Heart left ventricle (tissue), 13 donors: Measurements from ENCODE around the gene SYNDIG1.

Experiments used
- POLR2A ChIP-seq, 2 donors: fragments of 450-650 bp; IDR thresholded peaks; one replicate each; pipeline ENCODE4 v1.6.1; 2017; ENCODE audit warnings: antibody characterized with exemption in 2 of 2, mild to moderate bottlenecking in 2 of 2, moderate library complexity in 2 of 2
- TF ChIP-seq, protein P1 (sequence below), 12 donors: fragments of 200-600 bp; sonication (generic) in 4 of 12; IDR thresholded peaks; one replicate each; pipeline versions ENCODE4 v1.5.0 to v1.8.0; 2018 to 2022; ENCODE audit warnings: antibody characterized with exemption in 12 of 12, mild to moderate bottlenecking in 5 of 12
- donor health status: ischemic (EF 13 %, LVEDD 7.1; RV severe dilation, severe dysfunction).
- donor health status: DM: no; HTN: yes; CAD: no.
- donor health status: DM: no; HTN: no; CAD: no.
- donor health status: ischemic (EF 25% LVEDD 6.9; RV normal size, moderate dysfunction).
- donor health status: ischemic (EF 25% LVEDD 5.7; RV mildly dilated, moderate dysfunction).
- donor health status: ischemic (EF 35%, LVEDD 5.7; RV mildly dilated, moderate dysfunction).
- donor health status: nonischemic (EF 11% LVEDD 7.7; RV severe dilation, severe dysfunction).
- donor health status: DM: yes; HTN: yes; CAD: no.
- donor health status: PGD.
- donor health status: ischemic (EF 29% LVEDD 5.4; RV normal size, mild dysfunction).
- donor health status: nonischemic (EF 23%, LVEDD 6.1; RV moderate dilation, normal function).

DNA sequence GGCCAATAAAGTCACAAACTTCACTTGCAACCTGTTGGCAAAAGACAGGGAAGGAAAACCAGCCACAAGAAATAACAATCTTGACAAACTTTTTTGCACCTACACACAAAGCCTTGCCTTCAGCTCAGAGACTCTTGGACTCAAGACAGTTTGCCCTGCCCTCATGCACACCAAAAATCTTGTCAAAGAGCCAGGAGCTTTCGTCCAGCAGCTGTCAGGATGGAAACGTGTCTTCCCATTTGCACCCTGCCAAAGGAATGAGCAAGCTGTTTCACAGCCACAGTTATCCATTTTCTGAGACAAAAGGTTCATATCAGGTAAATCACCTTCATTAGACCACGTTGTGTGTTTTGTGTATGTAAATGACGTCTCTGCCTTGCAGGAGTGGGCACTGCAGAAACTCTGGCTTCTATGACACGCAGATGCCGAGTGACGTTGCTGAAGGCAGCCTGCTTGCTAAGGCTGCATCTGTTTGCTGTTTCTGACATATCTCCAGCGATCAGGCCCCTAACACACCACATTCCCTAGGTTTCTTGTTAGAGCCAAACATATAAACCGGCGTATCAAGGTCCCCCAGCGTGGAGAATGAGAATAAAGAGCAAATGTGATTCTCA lies 193.4 kb downstream of the SYNDIG1 start:
- TF ChIP-seq, protein P1, sequence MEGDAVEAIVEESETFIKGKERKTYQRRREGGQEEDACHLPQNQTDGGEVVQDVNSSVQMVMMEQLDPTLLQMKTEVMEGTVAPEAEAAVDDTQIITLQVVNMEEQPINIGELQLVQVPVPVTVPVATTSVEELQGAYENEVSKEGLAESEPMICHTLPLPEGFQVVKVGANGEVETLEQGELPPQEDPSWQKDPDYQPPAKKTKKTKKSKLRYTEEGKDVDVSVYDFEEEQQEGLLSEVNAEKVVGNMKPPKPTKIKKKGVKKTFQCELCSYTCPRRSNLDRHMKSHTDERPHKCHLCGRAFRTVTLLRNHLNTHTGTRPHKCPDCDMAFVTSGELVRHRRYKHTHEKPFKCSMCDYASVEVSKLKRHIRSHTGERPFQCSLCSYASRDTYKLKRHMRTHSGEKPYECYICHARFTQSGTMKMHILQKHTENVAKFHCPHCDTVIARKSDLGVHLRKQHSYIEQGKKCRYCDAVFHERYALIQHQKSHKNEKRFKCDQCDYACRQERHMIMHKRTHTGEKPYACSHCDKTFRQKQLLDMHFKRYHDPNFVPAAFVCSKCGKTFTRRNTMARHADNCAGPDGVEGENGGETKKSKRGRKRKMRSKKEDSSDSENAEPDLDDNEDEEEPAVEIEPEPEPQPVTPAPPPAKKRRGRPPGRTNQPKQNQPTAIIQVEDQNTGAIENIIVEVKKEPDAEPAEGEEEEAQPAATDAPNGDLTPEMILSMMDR (IDR thresholded peaks at IDR 0.05), result no peak
- TF ChIP-seq POLR2A (IDR thresholded peaks at IDR 0.05), result no peak
